ENCODE results near the gene RHOD. TPM values are rescaled to one million over a fixed set of nuclear protein-coding genes. Genes with fewer than 3 reads are reported as not detected.
A peak's percentile ranks its signal among the peaks of the same experiment; 100 is the strongest.

Gene RHOD
- total and polyA plus RNA-seq, 9 of the 15 experiments (the other 6 are each of a cell fraction or from before 2014, with no cell fraction given): not detected

GRCh38 chr11:67118801-67119584, 62.3 kb downstream of the RHOD start, which contains the start of gene KDM2A (continued):
- TF ChIP-seq FIP1L1 (IDR thresholded peaks at IDR 0.05; ENCODE audit: low read depth, low read length, poor library complexity, severe bottlenecking) (peak; percentile 45), MYBL2 (IDR thresholded peaks at IDR 0.05; ENCODE audit: low read depth) (no peak), MYBL2 (CRISPR knock-in tag; IDR thresholded peaks at IDR 0.05; ENCODE audit: borderline replicate concordance) (no peak), ZBED1 (IDR thresholded peaks at IDR 0.05) (no peak), POLR2G (IDR thresholded peaks at IDR 0.05; ENCODE audit: low read depth, low read length) (peak; percentile 90), HMG20A (CRISPR knock-in tag; conservative IDR thresholded peaks at IDR 0.05) (no peak), JUND (IDR thresholded peaks at IDR 0.05; ENCODE audit: borderline replicate concordance, low read depth, low read length) (peak; percentile 14; the same call in 1 of the 2 replicates), JUND (tag; IDR thresholded peaks at IDR 0.05; ENCODE audit: borderline replicate concordance, low read depth, low read length) (no peak), HDAC1 (IDR thresholded peaks at IDR 0.05) (peak in 1 of 2 experiments; percentile 38; a peak in 1 of 4 replicates), ZBTB9 (CRISPR knock-in tag; IDR thresholded peaks at IDR 0.05) (peak; percentile 38; the same call in 1 of the 2 replicates), SIN3A (IDR thresholded peaks at IDR 0.05; ENCODE audit: borderline replicate concordance in 2 of 2, control insufficient read depth in 1 of 2, low read depth in 2 of 2, low read length in 2 of 2) (peak in 1 of 2 experiments; percentile 13; a peak in 1 of 4 replicates), NCOA1 (IDR thresholded peaks at IDR 0.05; ENCODE audit: low read depth) (no peak), NRF1 (conservative IDR thresholded peaks at IDR 0.05 in 1 of 2, IDR thresholded peaks at IDR 0.05 in 1 of 2) (peak; percentile 87 to 89), SRSF7 (optimal IDR thresholded peaks at IDR 0.05; ENCODE audit: low read depth, low read length) (no peak), PTTG1 (tag; IDR thresholded peaks at IDR 0.05; ENCODE audit: low read depth) (no peak), ZNF518B (CRISPR knock-in tag; IDR thresholded peaks at IDR 0.05) (no peak), SAFB (IDR thresholded peaks at IDR 0.05; ENCODE audit: borderline replicate concordance, low read depth, low read length) (peak; percentile 66; the same call in 1 of the 2 replicates), NFYB (IDR thresholded peaks at IDR 0.05; ENCODE audit: extremely low read depth, insufficient read length) (no peak), ZNF766 (CRISPR knock-in tag; conservative IDR thresholded peaks at IDR 0.05) (0 out of 2 replicates have a peak, but pooled peaks have one; percentile 3), NFRKB (IDR thresholded peaks at IDR 0.05; ENCODE audit: low read depth) (peak; percentile 56), PCBP1 (IDR thresholded peaks at IDR 0.05; ENCODE audit: low read depth, low read length, poor library complexity, severe bottlenecking) (no peak), ERF (CRISPR knock-in tag; IDR thresholded peaks at IDR 0.05) (0 out of 2 replicates have a peak, but pooled peaks have one; percentile 67), HDAC3 (IDR thresholded peaks at IDR 0.05; ENCODE audit: borderline replicate concordance, partially characterized antibody) (no peak), MEIS2 (IDR thresholded peaks at IDR 0.05; ENCODE audit: partially characterized antibody) (peak; percentile 7)

Measured in K562 (cell line).